SU-DHL-6 (cell line): ENCODE results near the gene HSD17B14.
"Not testable (repeated sequence)": the region's sequence is repeated elsewhere in the genome, so short reads cannot be mapped to it uniquely, and the experiment has no call there.

Experiments
- H2AFZ ChIP-seq: fragments of 200-600 bp; sonication (generic); 2 replicates; pipeline ENCODE4 v1.6.1; 2014; ENCODE audit warnings: low read depth, mild to moderate bottlenecking, moderate library complexity, mixed read lengths, antibody characterized with exemption, low read length; ENCODE audit not compliant: severe bottlenecking
- H3F3A ChIP-seq: fragments of 200-600 bp; shearing (Covaris generic); 2 replicates; pipeline ENCODE4 v1.6.0; 2016; ENCODE audit warnings: antibody characterized with exemption, mild to moderate bottlenecking; ENCODE audit not compliant: insufficient read depth
- H3K27ac ChIP-seq: fragments of 200-600 bp; sonication (generic); 2 replicates; pipeline ENCODE4 v1.5.1; 2016; ENCODE audit warnings: low read depth, mild to moderate bottlenecking, low read length, moderate library complexity, mixed read lengths
- H3K27me3 ChIP-seq: fragments of 200-600 bp; sonication (generic), shearing (Covaris generic); 2 replicates; pipeline ENCODE4 v1.6.0; 2014; ENCODE audit warnings: mild to moderate bottlenecking, low read length
- H3K36me3 ChIP-seq: fragments of 200-600 bp; sonication (generic); 2 replicates; pipeline ENCODE4 v1.6.1; 2014; ENCODE audit warnings: mild to moderate bottlenecking, low read length, mixed read lengths
- H3K4me2 ChIP-seq: fragments of 300-600, 200-600 bp; shearing (Covaris generic), sonication (generic); 2 replicates; pipeline ENCODE4 v1.6.0; 2014; ENCODE audit warnings: low read length, low read depth, mild to moderate bottlenecking; ENCODE audit not compliant: poor library complexity, severe bottlenecking
- H3K4me3 ChIP-seq: fragments of 200-600 bp; sonication (generic); 2 replicates; pipeline ENCODE4 v1.5.1; 2014; ENCODE audit warnings: antibody characterized with exemption, low read length, mild to moderate bottlenecking, mixed read lengths; ENCODE audit not compliant: insufficient read depth, poor library complexity, severe bottlenecking
- H3K79me2 ChIP-seq: fragments of 200-600 bp; sonication (generic); 2 replicates; pipeline ENCODE4 v1.6.1; 2014; ENCODE audit warnings: mild to moderate bottlenecking, low read length, moderate library complexity; ENCODE audit not compliant: insufficient read depth
- H3K9ac ChIP-seq: fragments of 200-600 bp; sonication (generic); 2 replicates; pipeline ENCODE4 v1.7.0; 2014; ENCODE audit warnings: mild to moderate bottlenecking, low read length
- H3K9me2 ChIP-seq: fragments of 200-600 bp; sonication (generic); replicated peaks from 2 replicates; pipeline ENCODE4 v1.6.1; 2014; ENCODE audit warnings: low read length; ENCODE audit not compliant: insufficient read depth
- H3K9me3 ChIP-seq: fragments of 200-600 bp; sonication (generic); 2 replicates; pipeline ENCODE4 v1.6.1; 2014; ENCODE audit warnings: low read length, mixed read lengths; ENCODE audit not compliant: insufficient read depth
- H4K20me1 ChIP-seq: fragments of 200-600 bp; sonication (generic); 2 replicates; pipeline ENCODE4 v1.6.1; 2014; ENCODE audit warnings: low read depth, mild to moderate bottlenecking, antibody characterized with exemption, low read length, moderate library complexity, mixed read lengths
- EZH2phosphoT487 ChIP-seq: fragments of 200-600 bp; sonication (generic), shearing (Covaris generic); conservative IDR thresholded peaks from 2 replicates; pipeline ENCODE4 v1.6.1; 2018; ENCODE audit warnings: mild to moderate bottlenecking, antibody characterized with exemption, low read length, moderate library complexity, mixed read lengths
- TF ChIP-seq, protein P1 (sequence below): fragments of 200-600 bp; sonication (generic); IDR thresholded peaks from one replicate; pipeline ENCODE4 v1.5.1; 2017; ENCODE audit warnings: antibody characterized with exemption, mild to moderate bottlenecking, low read length, moderate library complexity; ENCODE audit not compliant: insufficient read depth, poor library complexity, severe bottlenecking

Gene HSD17B14

DNA sequence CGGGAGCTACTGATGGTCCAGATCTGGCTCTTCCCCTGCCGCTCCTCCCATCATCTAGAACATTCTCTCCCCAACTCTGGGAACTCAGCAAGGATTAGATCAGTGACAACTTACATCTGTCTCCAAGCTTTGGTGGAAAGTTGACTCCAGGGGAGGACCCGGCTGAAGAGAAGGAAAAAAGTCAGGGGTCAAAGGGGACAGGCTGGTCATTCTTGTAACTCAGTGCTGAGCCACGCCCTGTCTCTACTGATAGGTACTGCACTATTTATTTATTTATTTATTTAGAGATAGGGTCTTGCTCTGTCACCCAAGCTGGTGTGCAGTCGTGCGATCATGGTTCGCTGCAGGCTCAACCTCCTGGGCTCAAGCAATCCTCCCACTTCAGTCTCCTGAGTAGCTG is 17.8 kb upstream of the HSD17B14 start:
- H3K4me3 ChIP-seq, result no peak overlapping the region
- H2AFZ ChIP-seq, result no peak overlapping the region
- H3K9me2 ChIP-seq, result no peaks in the 10 kb centered on the region
- TF ChIP-seq, protein P1, sequence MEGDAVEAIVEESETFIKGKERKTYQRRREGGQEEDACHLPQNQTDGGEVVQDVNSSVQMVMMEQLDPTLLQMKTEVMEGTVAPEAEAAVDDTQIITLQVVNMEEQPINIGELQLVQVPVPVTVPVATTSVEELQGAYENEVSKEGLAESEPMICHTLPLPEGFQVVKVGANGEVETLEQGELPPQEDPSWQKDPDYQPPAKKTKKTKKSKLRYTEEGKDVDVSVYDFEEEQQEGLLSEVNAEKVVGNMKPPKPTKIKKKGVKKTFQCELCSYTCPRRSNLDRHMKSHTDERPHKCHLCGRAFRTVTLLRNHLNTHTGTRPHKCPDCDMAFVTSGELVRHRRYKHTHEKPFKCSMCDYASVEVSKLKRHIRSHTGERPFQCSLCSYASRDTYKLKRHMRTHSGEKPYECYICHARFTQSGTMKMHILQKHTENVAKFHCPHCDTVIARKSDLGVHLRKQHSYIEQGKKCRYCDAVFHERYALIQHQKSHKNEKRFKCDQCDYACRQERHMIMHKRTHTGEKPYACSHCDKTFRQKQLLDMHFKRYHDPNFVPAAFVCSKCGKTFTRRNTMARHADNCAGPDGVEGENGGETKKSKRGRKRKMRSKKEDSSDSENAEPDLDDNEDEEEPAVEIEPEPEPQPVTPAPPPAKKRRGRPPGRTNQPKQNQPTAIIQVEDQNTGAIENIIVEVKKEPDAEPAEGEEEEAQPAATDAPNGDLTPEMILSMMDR, result no peak
- no peak for TF ChIP-seq EZH2phosphoT487
- no peaks in the 10 kb centered on the region for H3K36me3 ChIP-seq
- no peak overlapping the region for H3K27ac ChIP-seq
- H3K9ac ChIP-seq, result no peak overlapping the region
- no peaks in the 10 kb centered on the region for H4K20me1 ChIP-seq
- no peaks in the 10 kb centered on the region for H3F3A ChIP-seq
- no peaks in the 10 kb centered on the region for H3K27me3 ChIP-seq
- H3K9me3 ChIP-seq, result no peaks in the 10 kb centered on the region
- H3K4me2 ChIP-seq, result no peak overlapping the region
- no peaks in the 10 kb centered on the region for H3K79me2 ChIP-seq

DNA sequence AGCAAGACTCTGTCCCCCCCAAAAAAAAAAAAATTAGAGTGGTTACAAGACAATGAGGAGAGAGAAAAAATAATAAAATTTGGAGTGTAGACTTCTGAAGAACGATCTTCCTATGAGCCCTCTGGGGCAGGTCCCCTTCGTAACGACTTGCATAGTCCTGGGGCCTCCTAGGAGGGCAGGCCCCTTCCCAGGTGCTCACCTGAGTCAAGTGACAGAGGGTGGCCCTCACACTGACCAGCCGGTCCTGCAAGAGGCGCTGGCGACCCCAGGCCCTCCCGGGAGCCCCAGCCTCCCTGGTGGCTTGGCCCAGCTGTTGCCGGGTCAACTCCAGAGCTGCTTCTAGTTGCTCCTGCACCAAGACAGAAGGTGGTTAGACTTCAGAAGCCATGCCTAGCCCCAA is 17.2 kb upstream of the HSD17B14 start:
- no peak overlapping the region for H3K4me2 ChIP-seq
- no peak overlapping the region for H3K27ac ChIP-seq
- no peak overlapping the region for H2AFZ ChIP-seq
- no peaks in the 10 kb centered on the region for H3K9me3 ChIP-seq
- H3K4me3 ChIP-seq, result no peak overlapping the region
- no peaks in the 10 kb centered on the region for H3K9me2 ChIP-seq
- no peaks in the 10 kb centered on the region for H4K20me1 ChIP-seq
- no peaks in the 10 kb centered on the region for H3K27me3 ChIP-seq
- no peak overlapping the region for H3K9ac ChIP-seq
- TF ChIP-seq, protein P1, result no peak
- TF ChIP-seq EZH2phosphoT487, result no peak
- no peaks in the 10 kb centered on the region for H3K79me2 ChIP-seq
- no peaks in the 10 kb centered on the region for H3K36me3 ChIP-seq
- no peaks in the 10 kb centered on the region for H3F3A ChIP-seq

DNA sequence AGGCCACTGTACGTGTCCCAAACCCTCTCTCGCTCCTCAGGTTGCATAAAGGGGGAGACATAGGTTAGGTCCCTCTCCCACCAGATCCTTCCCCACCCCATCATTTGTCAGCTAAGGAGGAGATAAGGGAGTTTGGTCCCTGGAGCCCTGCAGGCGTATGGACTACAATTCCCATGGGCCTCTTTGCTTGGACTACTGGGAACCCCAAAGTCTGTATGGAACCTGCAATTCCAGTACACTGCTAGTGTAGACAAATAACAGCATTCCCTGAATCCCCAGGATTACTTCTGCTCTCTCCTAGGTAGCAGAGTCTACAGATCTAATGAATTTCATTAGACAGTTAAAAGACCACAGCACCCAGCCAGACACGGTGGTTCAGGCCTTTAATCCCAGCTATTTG is 16.0 kb upstream of the HSD17B14 start:
- H3K36me3 ChIP-seq, result no peaks in the 10 kb centered on the region
- H3K9me3 ChIP-seq, result no peaks in the 10 kb centered on the region
- no peaks in the 10 kb centered on the region for H3F3A ChIP-seq
- H3K9me2 ChIP-seq, result no peaks in the 10 kb centered on the region
- H3K79me2 ChIP-seq, result no peaks in the 10 kb centered on the region
- no peak overlapping the region for H3K27ac ChIP-seq
- H3K4me3 ChIP-seq, result no peak overlapping the region
- TF ChIP-seq, protein P1, result no peak
- no peak for TF ChIP-seq EZH2phosphoT487
- no peak overlapping the region for H2AFZ ChIP-seq
- no peak overlapping the region for H3K9ac ChIP-seq
- H3K4me2 ChIP-seq, result no peak overlapping the region
- no peaks in the 10 kb centered on the region for H4K20me1 ChIP-seq
- H3K27me3 ChIP-seq, result no peaks in the 10 kb centered on the region

DNA sequence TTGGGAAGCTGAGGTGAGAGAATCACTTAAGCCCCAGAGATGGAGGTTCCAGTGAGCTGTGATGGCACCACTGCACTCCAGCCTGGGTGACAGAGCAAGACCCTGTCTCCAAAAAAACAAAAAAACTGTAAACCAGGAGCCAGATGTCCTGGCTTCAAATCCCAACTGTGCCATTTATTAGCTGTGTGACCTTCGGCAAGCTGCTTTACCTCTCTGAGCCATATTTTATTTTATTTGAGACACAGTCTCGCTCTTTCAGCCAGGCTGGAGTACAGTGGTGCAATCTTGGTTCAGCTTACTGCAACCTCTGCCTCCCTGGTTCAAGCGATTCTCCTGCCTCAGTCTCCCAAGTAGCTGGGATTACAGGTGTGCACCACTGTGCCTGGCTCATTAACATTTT is 10.4 kb upstream of the HSD17B14 start:
- not testable (repeated sequence) for H3K9me2 ChIP-seq, H2AFZ ChIP-seq

More for the DNA sequence above, 10.4 kb upstream of the HSD17B14 start:
- not testable (repeated sequence) for H3K9ac ChIP-seq, H3F3A ChIP-seq, H4K20me1 ChIP-seq, H3K27ac ChIP-seq, H3K79me2 ChIP-seq, H3K4me3 ChIP-seq, H3K27me3 ChIP-seq, H3K9me3 ChIP-seq, H3K4me2 ChIP-seq, H3K36me3 ChIP-seq
